ENCODE measurements around the gene CDO1. TPM values are rescaled to one million over a fixed set of nuclear protein-coding genes. Genes with fewer than 3 reads are reported as not detected.
A peak's percentile ranks its signal among the peaks of the same experiment; 100 is the strongest.

Gene CDO1
- total RNA-seq, 1 donor: 7.0 TPM

DNA sequence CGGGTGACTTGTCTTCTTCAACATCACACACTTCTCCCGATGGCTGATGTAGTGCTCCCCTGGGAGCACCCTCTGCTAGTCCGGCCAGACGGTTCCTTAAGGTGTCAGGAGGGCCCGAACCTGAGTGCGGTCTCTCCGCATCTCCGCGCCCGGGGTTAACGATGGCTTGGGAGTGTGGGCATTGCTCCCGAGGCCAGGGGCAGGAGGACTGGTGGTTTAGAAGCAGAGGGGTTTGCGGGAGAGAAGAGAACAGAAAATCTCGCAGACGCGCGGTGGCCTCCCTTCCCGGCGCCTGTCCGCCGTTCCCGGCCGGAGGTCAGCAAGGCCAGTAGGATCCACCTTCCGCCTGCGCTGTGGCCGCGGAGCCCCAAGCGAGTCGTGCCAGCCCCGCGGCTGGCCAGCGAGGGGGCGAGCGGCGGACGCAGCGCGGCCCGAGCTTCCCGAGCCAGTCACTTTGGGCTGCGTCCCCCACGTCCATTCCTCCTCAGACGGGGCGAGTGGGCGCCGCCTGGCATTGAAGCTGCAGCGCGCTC, 700 bp downstream of the CDO1 start:
- peak overlapping the region; percentile 74 for H3K4me3 ChIP-seq (ENCODE audit: low read depth, low read length)
- no peak for TF ChIP-seq CTCF (IDR thresholded peaks at IDR 0.05; ENCODE audit: insufficient read depth, low read length)
- no peak for DNase-seq (ENCODE audit: low read depth)

GRCh38 chr5:115815006-115815692, 1.3 kb downstream of the CDO1 start:
- TF ChIP-seq CTCF (IDR thresholded peaks at IDR 0.05; ENCODE audit: insufficient read depth, low read length): peak; percentile 19
- DNase-seq (ENCODE audit: low read depth): peak; percentile 57
- peak overlapping the region; percentile 74 for H3K4me3 ChIP-seq (ENCODE audit: low read depth, low read length)

- no peak for DNase-seq (ENCODE audit: low read depth)
- H3K4me3 ChIP-seq (ENCODE audit: low read depth, low read length): no peak overlapping the region
- no peak for TF ChIP-seq CTCF (IDR thresholded peaks at IDR 0.05; ENCODE audit: insufficient read depth, low read length)
These were observed 2.7 kb downstream of the CDO1 start for GRCh38 chr5:115813719-115814118.

DNA sequence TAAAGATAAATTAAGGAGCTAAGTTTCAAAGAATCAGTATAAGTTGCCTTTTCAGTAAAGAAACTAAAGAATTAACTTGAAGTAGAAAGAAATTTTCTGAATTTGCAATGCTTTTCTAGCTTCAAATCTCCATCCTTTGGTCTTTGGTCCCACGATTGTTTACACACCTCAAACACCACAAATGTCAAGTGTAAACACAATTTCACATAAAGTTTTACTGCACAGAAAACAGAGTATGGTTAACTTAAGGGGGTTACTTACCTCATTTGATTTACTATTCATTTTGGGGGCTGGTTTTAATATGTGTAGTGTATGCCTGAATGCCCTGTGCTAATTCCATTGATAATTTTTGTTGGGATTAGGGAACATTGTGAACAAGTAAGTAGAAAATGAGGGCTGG, 4.1 kb downstream of the CDO1 start:
- DNase-seq (ENCODE audit: low read depth): no peak
- TF ChIP-seq CTCF (IDR thresholded peaks at IDR 0.05; ENCODE audit: insufficient read depth, low read length): no peak
- H3K4me3 ChIP-seq (ENCODE audit: low read depth, low read length): no peak overlapping the region

- no peak for TF ChIP-seq CTCF (IDR thresholded peaks at IDR 0.05; ENCODE audit: insufficient read depth, low read length)
- no peak for DNase-seq (ENCODE audit: low read depth)
- no peak overlapping the region for H3K4me3 ChIP-seq (ENCODE audit: low read depth, low read length)
These were observed 5.1 kb downstream of the CDO1 start for GRCh38 chr5:115811406-115811805.

DNA sequence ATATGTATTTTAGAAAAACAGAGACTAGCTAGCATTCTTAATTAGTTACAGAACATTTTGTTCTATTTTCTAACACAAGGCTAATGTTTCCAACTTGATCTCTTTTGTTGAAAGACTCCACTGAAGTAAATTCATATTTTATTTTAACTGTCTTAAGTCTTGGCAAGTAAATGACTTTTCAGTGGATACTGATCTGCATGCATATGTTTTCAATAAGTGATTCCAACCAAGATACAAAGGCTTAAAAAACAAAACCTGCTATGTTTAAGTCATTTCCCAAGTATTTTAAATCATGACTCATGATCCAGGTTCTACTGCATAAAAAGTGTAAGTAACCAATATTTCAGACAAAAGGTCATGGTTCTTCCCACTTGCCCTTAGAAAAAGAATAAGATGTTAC, 5.7 kb downstream of the CDO1 start:
- peak; percentile 86 for DNase-seq (ENCODE audit: low read depth)

More for the DNA sequence above, 5.7 kb downstream of the CDO1 start:
- H3K4me3 ChIP-seq (ENCODE audit: low read depth, low read length): no peak overlapping the region
- TF ChIP-seq CTCF (IDR thresholded peaks at IDR 0.05; ENCODE audit: insufficient read depth, low read length): no peak
